Measurements from ENCODE around the gene GLP1R.
A peak's percentile ranks its signal among the peaks of the same experiment; 100 is the strongest.

The GLP1R gene

DNA sequence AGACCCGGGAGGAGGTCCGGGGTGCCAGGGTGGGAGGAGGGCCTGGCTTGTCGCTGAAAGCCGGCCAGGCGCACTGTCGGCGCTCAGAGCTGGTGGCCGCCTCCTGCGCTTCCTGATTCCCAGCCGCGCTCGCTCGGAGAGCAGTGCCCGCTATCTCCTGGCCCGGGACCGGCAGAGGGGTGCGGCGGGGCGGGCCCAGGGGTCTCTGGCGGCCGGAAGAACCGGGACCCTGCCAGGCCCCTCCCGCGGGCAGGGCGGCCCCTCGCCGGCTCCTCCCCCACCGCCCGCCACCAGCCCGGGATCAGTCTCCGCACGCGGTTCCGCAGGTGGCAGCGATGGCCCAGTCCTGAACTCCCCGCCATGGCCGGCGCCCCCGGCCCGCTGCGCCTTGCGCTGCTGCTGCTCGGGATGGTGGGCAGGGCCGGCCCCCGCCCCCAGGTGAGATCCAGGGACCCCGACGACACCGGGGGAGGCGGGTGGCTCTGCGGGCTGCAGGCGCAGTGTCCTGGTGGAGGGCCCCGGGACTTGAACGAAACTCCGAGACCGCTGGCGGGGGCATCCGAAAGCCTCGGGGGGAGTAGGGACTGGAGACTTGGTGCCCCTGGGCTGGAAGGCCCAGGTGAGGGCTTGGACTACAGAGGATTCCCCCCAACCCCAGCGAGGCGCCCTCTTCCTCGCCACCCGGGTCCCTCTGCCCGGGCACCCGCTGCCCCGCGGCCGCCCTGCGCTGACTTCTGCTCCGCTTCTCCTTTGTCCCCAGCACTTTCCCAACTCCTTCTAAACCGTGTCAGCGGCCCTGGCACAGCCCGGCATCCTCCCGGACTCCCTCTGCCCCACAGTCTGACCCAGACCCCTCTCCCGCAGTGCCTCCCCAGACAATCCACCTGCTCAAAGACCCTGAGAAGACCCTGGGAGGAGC lies at the start of gene GLP1R:
Gene GLP1R, plus strand, starts transcription at position 301 of the 919 bp plus-strand sequence. Its CDS starts 60 bp downstream, at position 361.
- peak in 1 of 2 experiments; percentile 48 for DNase-seq

DNA sequence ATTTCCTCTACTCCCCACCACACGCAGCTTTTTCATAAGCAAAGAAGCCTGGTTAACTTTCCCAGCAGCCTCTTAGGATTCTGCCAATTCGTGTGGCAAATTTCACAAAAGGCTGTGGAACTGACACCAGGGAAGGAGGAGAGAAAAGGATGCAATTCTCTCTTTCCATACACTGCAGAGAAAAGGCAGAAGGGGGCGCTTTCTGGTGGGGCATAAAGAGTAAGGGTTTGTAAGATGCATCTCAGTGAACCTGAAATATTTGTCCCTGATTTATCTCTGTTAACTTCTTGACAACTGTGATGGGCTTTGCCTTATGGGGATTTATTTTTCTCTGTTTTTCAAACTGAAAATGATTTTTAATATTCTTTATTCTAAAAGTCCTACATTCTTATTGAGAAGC lies 45.5 kb upstream of the GLP1R start:
- no peak for DNase-seq

DNA sequence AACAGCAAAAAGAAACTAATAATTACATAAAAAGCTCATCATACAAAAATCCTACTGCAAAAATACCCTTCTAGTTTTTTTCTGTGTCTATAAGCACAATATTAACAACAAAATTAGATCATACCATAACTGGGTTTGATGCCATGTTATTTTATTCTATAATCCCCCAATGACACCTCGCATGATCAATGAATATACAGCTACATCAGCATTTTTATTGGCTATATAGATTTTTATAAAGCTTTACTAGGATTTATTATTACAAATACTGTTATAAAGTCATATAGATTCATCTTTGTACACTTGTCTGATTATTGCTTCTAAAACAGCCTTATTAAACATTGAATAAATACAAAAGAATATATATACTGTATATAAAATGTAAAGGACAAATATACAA lies 45.1 kb upstream of the GLP1R start:
- no peak for DNase-seq

DNA sequence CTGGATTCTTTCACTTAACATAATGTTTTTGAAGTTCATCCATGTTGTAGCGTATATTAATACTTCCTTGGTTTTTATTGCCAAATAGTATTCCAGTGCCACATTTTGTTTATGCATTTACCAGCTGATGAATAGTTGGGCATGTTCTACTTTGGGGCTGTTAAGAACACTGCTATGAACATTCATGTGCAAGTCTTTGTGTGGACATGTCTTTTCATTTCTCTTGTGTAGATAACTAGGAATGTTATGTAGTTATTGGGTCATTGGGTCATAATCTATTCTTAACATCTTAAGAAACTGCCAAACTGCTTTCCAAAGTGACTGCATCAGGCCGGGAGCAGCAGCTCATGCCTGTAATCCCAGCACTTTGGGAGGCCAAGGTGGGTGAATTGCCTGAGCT lies 43.8 kb upstream of the GLP1R start:
- DNase-seq = no peak

DNA sequence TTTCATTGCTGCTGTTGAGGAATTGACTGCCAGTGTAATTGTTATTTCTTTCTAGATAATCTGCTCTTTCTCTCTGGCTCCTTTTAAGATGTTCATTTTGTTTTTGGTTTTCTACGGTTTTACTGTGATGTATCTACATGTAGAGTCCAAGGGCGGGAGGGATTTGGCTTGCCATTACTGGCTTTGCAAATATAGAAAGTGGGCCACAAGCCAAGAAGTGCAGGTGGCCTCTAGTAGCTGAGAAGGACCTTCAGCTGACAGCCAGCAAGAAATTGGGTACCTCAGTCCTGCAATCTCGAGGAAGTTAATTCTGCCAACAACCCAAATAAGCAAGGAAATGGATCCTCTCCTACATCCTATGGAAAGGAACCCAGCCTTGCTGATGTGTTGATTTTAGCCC lies 42.8 kb upstream of the GLP1R start:
- DNase-seq = no peak

DNA sequence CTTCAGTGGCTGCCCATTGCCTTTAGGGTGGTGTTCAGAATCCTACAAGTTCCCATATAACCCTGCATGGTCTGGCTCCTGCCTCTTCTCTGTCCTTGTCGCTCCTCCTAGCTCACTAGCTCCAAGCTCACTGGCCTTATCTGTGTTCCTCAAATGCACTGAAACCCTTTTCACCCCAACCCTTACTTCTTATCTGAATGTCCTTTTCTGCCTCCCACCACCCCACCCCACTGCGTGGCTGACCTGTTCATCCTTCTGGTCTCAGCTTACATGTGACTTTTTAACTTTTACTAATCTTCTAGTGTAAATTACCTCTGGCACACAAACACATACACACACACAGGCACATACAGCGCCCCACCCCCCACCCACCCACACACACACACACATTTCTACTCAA lies 41.0 kb upstream of the GLP1R start:
- DNase-seq = no peak

DNA sequence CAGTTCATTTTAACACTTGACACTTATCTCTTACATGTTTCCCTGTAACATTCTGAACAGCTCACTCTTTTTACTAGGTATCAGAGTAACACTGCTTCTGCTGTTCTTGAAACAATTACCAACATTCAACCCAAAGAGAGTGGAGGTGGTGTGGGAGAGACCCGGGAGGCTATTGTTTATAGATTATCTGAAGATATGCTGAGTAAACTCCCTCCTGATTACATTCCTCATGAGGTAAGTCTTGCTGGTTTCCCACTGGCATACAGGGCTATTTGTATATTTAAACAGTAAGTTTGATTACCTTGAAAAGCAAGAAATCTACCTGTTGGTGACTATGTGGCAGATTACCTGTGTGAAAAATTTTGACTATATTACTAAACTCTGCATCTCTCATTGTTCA lies 39.8 kb upstream of the GLP1R start:
- no peak for DNase-seq

DNA sequence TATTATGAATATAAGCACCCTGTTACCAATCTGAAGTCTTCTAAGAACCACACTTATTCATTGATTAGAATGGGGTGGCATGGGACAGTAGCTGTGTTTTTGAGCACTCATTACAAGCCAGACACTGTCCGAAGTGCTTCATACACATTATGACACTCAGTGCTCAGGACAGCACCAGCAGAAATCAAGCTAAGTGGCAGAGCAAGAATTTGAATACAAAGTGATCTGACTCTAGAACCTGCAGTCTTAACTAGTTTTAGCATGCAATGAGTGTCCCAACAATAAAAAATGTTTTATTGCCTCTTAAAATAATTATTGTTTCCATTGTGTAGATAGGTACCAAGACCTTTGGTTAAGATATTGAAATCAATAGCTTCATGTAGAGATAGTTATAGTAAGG lies 39.1 kb upstream of the GLP1R start:
- no peak for DNase-seq

DNA sequence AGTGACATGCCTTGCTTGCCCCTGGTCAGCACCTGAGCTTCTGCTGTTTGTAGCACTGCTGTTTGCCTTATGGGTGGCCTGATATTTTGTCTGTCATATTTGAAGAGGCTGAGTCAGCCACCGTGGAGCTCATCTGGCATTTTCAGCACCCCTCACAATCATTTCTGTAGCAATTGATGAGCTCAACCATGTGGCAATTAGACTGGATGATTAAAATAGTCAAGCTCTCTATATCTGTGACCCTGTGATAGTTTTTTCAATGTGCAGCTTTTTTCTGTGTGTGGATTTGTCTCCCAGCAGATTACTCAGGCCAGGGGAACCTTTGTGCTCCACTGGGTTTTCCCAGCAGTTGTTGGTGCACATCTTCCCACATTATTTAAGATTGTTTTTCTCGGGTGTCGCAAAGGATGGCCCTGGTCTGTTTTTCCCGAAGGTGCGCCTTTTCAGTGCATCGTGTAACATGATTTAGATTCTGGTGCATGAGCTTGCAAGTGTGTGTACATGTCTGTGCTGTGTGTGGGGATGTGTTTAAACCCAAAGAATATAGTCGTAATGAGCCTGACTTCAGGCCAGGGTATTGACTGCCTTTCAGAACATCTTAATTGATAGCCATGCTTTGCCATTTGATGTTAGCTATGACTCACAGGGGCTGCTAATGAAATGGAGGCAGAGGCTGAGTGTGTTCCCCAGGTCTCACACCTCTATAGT lies 31.6 kb upstream of the GLP1R start:
- DNase-seq = no peak

DNA sequence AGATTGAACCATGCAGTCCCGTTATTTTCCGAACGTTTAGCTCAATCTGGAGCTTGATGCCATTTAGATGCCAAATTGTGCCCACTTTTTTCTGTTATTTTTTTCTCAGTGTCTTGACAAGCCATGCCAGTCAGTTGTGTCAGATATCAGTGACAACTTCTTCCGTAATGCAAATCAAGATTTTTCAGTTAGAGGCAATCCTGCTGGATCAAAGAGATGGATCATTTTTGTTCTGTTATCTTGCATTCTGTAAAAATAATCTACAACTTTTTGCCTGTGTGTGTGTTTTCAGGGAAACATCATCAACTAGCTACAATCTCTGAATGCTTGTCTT lies 31.1 kb upstream of the GLP1R start:
- DNase-seq = no peak

DNA sequence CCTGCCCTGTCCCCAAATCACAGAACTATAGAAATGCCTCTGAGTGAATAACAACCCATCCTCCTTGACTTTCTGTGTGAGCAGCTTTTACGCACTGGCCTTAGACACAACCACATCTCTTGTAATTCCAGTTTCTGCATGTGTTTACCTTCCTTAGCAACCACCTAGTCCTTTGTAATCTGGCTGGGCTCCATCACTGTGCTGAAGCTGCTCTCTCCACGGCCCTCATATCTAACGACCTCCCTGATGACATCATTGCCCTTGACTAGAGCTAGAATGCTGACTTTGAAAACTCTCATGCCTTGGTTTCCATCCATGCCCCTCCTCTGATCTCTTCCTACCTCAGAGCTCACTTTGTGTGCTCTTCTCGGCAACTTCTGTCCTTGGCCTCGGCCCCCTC lies 30.5 kb upstream of the GLP1R start:
- no peak for DNase-seq

DNA sequence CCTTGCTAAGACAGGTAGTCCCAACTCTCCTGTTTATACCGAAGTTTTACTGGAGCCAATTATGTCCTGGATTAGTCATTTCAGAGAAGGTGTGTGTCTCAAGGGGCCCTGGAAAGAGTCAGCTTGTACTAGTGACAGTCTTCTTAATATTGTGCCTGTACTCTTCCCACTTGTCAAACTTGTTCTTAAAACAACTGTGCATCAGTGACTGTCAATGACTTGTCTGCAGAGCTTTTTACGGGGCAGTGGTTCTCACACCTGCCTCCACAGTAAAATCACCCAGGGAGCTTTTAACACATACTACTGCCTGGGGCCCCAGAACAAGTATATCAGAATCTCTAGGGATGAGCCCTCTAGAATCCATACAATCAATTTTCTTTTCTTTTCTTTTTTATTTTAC lies 28.4 kb upstream of the GLP1R start:
- no peak for DNase-seq

DNA sequence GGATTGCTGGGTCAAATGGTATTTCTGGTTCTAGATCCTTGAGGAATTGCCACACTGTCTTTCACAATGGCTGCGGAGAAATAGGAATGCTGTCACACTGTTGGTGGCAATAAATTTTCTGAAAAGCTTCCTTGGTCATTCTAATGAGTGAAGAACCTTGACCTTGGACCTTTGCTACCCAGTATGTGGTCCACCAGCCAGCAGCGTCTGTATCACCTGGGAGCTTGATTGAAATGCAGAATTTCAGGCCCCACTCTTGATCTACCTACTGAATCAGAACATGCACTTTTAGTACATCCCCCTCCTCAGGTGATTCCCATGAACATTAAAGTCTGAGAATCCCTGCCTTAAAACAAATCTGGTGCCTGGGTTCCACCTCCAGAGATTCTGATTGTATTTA lies 27.5 kb upstream of the GLP1R start:
- no peak for DNase-seq

DNA sequence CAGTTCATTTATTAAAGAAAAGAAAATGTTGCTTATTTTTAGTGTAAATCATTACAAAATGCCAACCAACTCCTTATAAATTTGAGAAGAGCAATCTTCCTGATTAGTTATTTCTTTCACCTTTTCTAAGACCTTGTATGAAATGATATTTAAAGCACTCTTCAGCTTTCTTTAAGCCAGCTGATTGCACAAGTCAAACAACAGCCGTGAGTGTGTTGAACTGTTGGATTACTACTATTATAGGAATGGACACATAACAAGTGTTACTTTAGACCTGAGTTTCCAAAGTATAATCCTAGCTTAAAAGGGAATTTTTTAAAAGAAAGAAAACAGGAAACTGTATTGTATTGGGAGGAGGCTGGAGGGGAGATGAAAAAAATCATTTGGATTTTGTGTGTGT lies 26.8 kb upstream of the GLP1R start:
- DNase-seq = no peak

DNA sequence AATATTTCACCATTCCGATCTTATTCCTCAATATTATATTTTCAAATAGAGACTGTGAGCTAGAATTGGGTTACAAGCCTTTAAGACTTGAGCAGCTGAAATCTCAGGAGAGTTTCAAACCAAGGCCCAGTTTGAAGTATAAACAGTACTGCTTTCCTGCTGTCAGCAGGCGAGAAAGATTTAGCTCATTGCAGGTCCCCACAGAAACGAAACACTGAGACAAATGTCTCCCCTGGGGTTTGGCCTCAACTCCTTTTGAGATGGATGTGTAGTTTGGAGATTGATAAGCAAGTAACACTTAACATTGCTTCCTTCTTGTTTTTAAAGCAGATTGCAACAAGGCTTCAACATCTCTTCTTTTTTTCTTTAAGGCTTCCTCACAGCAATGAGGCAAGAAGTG lies 22.4 kb upstream of the GLP1R start:
- DNase-seq = no peak

DNA sequence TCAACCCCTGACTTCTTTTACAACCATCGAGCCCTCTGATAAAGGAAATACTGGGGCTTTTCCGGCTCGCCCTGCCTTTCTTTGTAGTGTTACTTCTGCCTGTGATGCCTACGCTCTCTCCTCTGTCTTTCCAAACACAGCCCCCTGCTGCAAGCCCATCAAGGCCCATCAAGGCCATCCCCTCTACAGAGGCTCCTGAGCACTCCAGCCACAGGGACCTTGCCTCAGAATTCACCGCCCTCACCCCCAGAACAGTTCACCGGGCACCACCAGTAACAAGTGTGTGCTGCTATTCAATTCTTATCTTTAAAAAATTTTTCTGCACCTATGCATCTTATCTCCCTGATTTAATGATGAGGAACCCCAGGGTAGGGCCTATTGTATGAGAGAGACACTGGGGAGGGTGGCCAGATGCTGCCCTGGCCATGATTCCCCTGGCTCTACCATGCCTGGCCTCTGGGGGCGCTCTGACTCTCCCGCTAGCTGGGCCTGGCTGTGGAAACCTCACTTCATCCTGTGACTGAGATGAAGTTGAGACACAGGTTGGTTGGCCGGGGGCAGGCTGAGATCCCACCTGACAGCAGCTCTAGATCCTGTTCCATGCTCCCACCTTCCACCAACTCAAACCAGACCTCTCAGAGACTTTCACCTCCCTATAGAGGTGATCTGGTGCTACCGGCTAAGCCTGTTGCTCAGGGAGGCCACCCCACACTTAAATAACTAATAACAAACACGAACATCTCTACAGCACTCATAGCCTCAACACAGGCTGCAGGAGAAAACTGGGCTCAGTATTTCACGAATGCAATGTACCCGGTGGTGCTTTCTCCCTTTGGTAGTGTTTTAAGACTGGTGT lies 19.2 kb upstream of the GLP1R start:
- DNase-seq = peak; percentile 73 to 77

DNA sequence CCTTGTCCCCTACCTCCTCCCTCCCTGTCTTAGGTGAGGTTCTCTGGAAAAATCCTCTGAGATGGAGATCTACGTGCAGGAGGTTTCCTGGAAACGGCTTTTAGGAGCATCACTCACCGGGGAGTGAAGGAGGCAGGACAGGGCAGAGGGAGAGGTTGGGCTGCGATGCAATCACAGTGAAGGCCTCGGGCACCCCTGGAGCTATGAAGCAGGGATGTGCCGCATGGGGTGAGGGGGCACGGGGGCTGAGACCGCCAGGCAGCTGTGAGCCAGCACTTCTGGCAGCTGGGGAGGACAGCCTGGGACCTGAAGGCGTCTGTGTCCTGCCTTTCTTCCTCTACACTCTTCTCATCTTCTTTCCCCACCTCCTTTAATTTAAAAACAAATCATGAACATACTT lies 12.9 kb upstream of the GLP1R start:
- DNase-seq = no peak

DNA sequence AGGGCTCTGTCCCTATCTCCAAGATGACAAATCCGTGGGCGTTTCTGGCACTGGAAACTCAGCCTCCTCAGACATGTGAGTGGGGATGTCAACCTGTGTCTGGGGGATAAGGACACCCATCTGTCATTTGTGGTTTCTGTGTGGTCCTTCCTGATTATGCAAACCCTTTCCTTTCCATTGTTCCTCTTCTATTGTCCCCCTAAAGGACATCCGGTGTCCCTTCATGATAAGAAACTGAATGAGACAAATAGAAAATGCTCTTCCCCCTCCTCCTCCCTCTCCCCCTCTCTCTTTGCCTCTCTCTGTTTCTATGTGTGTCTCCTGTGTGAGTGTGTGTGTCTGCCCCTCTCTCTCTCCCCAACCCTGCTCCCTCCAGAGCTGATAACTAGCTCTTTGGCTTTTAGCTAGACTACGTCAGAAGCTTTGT lies 11.5 kb upstream of the GLP1R start:
- DNase-seq = no peak

DNA sequence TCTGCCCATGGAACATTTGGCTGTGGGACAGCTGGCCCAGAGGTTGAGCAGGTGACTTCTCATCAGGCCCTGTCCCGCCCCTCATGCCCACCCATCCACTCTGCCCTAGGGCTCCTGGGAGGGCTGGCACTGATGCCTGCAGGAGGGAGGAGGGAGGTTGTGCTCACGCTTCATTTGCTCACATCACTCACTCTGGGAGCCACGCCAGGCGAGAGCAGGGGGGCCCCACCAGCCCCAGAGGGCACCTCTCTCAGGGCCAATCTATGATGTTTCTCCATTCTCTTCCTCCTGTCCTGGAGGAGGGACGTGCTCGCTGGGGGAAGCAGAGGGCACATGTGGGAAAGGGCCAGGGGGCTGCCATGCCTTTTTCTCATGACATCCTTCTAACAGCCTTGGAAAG lies 10.9 kb upstream of the GLP1R start:
- no peak for DNase-seq

DNA sequence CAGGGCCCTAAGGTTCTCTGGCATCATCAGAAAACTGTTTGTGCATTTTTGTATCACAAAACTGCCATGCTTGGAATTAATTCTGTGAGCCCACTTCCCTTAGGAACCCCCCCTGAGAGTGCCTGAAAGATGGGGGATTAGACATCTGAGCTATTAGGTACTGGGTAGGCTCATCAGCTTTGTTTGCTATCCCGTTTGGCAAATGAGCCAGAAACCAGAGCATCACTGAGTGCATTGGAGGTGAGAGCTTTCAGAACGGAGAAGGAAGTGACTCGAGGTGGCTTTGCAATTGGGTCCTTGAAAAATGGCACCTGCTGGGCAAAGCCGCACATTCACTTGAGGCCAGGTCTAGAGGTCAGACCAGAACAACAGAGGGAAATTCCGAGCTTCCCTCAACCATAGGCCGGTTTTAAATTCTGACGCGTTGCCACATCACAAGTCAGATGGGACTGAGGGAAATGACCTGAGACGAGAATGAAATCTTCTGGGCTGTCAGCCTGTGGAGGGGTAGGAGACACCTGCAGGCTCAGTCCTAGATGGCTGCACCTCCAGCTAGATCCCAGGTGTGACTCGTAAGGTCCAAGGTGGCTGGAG lies 8.4 kb upstream of the GLP1R start:
- DNase-seq = no peak

DNA sequence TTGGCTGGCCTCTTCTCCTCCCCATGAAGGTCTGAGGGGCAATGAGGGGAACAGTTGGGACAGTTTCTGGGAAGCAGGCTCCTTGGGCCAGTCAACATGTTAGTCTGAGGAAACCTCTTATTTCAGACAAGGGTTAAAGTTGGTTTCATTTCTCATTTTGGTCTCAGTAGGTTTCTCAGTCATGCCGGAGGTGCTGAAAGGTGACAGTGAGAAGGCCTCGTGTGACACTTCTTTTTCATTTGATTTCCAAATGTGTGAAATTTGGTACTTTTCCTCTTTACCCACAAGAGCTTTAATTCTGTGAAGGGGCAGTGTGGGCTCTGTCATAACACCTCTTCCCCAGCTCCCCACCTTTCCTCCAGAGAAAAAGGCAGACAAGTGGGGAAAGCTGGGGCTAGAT lies 7.5 kb upstream of the GLP1R start:
- DNase-seq = no peak

DNA sequence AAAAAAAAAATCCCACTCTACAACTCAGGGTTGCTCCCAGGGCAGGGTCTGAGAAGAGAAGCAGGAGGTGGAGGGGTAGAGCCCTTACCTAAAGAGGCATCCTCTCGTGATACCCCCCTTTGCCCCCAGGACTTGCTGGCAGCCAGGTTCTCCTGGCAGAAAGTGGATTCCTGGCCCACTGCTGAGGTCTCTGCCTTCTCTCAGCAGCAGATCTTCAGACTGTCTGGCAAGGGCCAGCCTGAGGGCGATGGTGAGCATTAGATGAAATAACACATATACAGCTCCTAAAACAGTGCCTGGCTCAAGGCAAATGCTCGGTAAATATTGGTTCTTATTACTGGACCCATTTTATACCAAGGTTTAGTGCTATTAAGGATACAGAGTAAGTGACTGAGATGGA lies 4.8 kb upstream of the GLP1R start:
- DNase-seq = no peak

DNA sequence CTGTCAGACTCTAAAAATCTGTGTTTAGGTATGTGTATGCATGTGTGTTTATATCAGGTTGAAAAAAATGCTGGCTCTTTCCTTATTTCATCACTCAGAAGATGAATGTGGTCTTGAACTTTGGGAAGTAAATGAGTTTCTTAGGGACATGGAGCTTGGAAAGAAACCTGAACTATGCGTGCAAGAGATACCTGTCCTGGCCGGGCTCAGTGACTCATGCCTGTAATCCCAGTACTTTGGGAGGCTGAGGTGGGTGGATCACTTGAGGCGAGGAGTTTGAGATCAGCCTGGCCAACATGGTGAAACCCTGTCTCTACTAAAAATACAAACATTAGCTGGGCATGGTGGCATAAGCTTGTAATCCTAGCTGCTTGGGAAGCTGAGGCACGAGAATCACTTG lies 4.4 kb upstream of the GLP1R start:
- DNase-seq = no peak
